ENCODE results near the gene NUP107.
A peak's percentile ranks its signal among the peaks of the same experiment; 100 is the strongest.
"Not testable (repeated sequence)": the region's sequence is repeated elsewhere in the genome, so short reads cannot be mapped to it uniquely, and the experiment has no call there.

Gene NUP107

GRCh38 chr12:68686595-68687521 is at the start of gene NUP107:
NUP107 (plus strand) TSS chr12:68686978; CDS start chr12:68687066, 88 bp downstream.
- DNase-seq (ENCODE audit: low spot score): peak; percentile 87

- DNase-seq (ENCODE audit: low spot score): not testable (repeated sequence)
Observed at GRCh38 chr12:68637439-68637838, 49.3 kb upstream of the NUP107 start.

- DNase-seq (ENCODE audit: low spot score): no peak
Observed at GRCh38 chr12:68638171-68638570, 48.6 kb upstream of the NUP107 start.

GRCh38 chr12:68638721-68639395 is 47.9 kb upstream of the NUP107 start:
- no peak for DNase-seq (ENCODE audit: low spot score)

GRCh38 chr12:68639396-68639767 is 47.4 kb upstream of the NUP107 start:
- no peak for DNase-seq (ENCODE audit: low spot score)

GRCh38 chr12:68641138-68641537 is 45.6 kb upstream of the NUP107 start:
- DNase-seq (ENCODE audit: low spot score): no peak

- DNase-seq (ENCODE audit: low spot score): no peak
Observed at GRCh38 chr12:68646484-68646883, 40.3 kb upstream of the NUP107 start.

- no peak for DNase-seq (ENCODE audit: low spot score)
Observed at GRCh38 chr12:68647507-68647906, 39.3 kb upstream of the NUP107 start.

GRCh38 chr12:68648179-68648578 is 38.6 kb upstream of the NUP107 start:
- DNase-seq (ENCODE audit: low spot score): no peak

- no peak for DNase-seq (ENCODE audit: low spot score)
Observed at GRCh38 chr12:68665016-68665569, 21.7 kb upstream of the NUP107 start.

- DNase-seq (ENCODE audit: low spot score): no peak
Observed at GRCh38 chr12:68667291-68667690, 19.5 kb upstream of the NUP107 start.

GRCh38 chr12:68667896-68668295 is 18.9 kb upstream of the NUP107 start:
- no peak for DNase-seq (ENCODE audit: low spot score)

- DNase-seq (ENCODE audit: low spot score): no peak
Observed at GRCh38 chr12:68671179-68671578, 15.6 kb upstream of the NUP107 start.

- DNase-seq (ENCODE audit: low spot score): no peak
Observed at GRCh38 chr12:68673788-68674187, 13.0 kb upstream of the NUP107 start.

- no peak for DNase-seq (ENCODE audit: low spot score)
Observed at GRCh38 chr12:68674376-68674775, 12.4 kb upstream of the NUP107 start.

GRCh38 chr12:68675101-68675842 is 11.5 kb upstream of the NUP107 start:
- no peak for DNase-seq (ENCODE audit: low spot score)

- not testable (repeated sequence) for DNase-seq (ENCODE audit: low spot score)
Observed at GRCh38 chr12:68676854-68677253, 9.9 kb upstream of the NUP107 start.

GRCh38 chr12:68686262-68686594 is 550 bp upstream of the NUP107 start:
- DNase-seq (ENCODE audit: low spot score): no peak

- DNase-seq (ENCODE audit: low spot score): no peak
Observed at GRCh38 chr12:68695454-68695853, 8.7 kb downstream of the NUP107 start.

GRCh38 chr12:68699486-68699885 is 12.7 kb downstream of the NUP107 start:
- DNase-seq (ENCODE audit: low spot score): no peak

- no peak for DNase-seq (ENCODE audit: low spot score)
Observed at GRCh38 chr12:68727776-68728175, 41.0 kb downstream of the NUP107 start.

- no peak for DNase-seq (ENCODE audit: low spot score)
Observed at GRCh38 chr12:68733661-68734071, 46.9 kb downstream of the NUP107 start.
